IMR-90 (cell line): ENCODE results near the gene CACNA2D3. TPM values are rescaled to one million over a fixed set of nuclear protein-coding genes. Genes with fewer than 3 reads are reported as not detected.

Experiments used
- ATAC-seq: fragments of 200-7000 bp; cut with Tn5 transposase; 2 replicates; pipeline ENCODE4 v1.9.1; 2020; ENCODE audit warnings: low read depth, mild to moderate bottlenecking, moderate library complexity
- BruUV-seq: library from RNA; stranded (reverse); fragments of 400-500 nt; replicated peaks from 2 replicates; lab custom pipeline; 2021; lab: Mats Ljungman, UMichigan
- CTCF ChIA-PET: fragments of 300-600 bp; formaldehyde crosslinking; extraction: SDS; loops from one replicate; lab custom pipeline; 2021; ENCODE audit warnings: antibody characterized with exemption; lab: Yijun Ruan, JAX
- POLR2A ChIA-PET: fragments of 300-600 bp; sonication (Branson Sonifier 250); formaldehyde crosslinking; loops from one replicate; lab custom pipeline; 2022; ENCODE audit warnings: antibody characterized with exemption; ENCODE audit not compliant: unreplicated experiment; lab: Charles Lee
- DNase-seq: peaks from one replicate; pipeline ENCODE4 v3.0.0; 2013
- H2AFZ ChIP-seq: replicated peaks from 2 replicates; pipeline ENCODE3; 2013; ENCODE audit warnings: low read length, mild to moderate bottlenecking; ENCODE audit not compliant: poor library complexity
- H2AK5ac ChIP-seq: 2 replicates; pipeline ENCODE4 v1.6.1; 2013; ENCODE audit warnings: low read depth, low read length, inconsistent platforms
- H2AK9ac ChIP-seq: replicated peaks from 2 replicates; pipeline ENCODE3; 2013; ENCODE audit warnings: mild to moderate bottlenecking, low read depth, low read length, moderate library complexity; ENCODE audit not compliant: poor library complexity
- H2BK120ac ChIP-seq: 2 replicates; pipeline ENCODE4 v1.6.1; 2013; ENCODE audit warnings: low read depth, low read length, inconsistent platforms
- H2BK15ac ChIP-seq: 3 replicates; pipeline ENCODE4 v1.6.1; 2013; ENCODE audit warnings: low read depth, low read length, inconsistent platforms
- H2BK20ac ChIP-seq: 2 replicates; pipeline ENCODE4 v1.6.1; 2013; ENCODE audit warnings: low read depth, mild to moderate bottlenecking, inconsistent platforms, low read length, moderate library complexity
- H2BK5ac ChIP-seq: 2 replicates; pipeline ENCODE4 v1.6.1; 2013; ENCODE audit warnings: mild to moderate bottlenecking, low read depth, low read length, inconsistent platforms; ENCODE audit not compliant: poor library complexity, severe bottlenecking
- H3K14ac ChIP-seq: replicated peaks from 2 replicates; pipeline ENCODE4 v1.6.1; 2013; ENCODE audit warnings: low read depth, low read length, inconsistent platforms
- H3K18ac ChIP-seq: 2 replicates; pipeline ENCODE4 v1.6.1; 2013; ENCODE audit warnings: low read depth, low read length, control low read depth
- H3K23ac ChIP-seq: 2 replicates; pipeline ENCODE4 v1.6.1; 2013; ENCODE audit warnings: low read depth, low read length, inconsistent platforms
- H3K27ac ChIP-seq: 2 replicates; pipeline ENCODE4 v1.5.1; 2013; ENCODE audit warnings: mild to moderate bottlenecking, control low read depth, low read length; ENCODE audit not compliant: insufficient read depth
- H3K27me3 ChIP-seq: 2 replicates; pipeline ENCODE4 v1.6.1; 2013; ENCODE audit warnings: low read length; ENCODE audit not compliant: control insufficient read depth, insufficient read depth
- H3K36me3 ChIP-seq: 2 replicates; pipeline ENCODE4 v1.6.1; 2013; ENCODE audit warnings: low read length, mixed read lengths; ENCODE audit not compliant: control insufficient read depth, insufficient read depth
- H3K4ac ChIP-seq: 2 replicates; pipeline ENCODE4 v1.6.1; 2013; ENCODE audit warnings: low read depth, low read length, inconsistent platforms
- H3K4me1 ChIP-seq: 2 replicates; pipeline ENCODE4 v1.6.1; 2013; ENCODE audit warnings: low read length, mixed read lengths; ENCODE audit not compliant: control insufficient read depth, insufficient read depth
- H3K4me2 ChIP-seq: 2 replicates; pipeline ENCODE4 v1.6.1; 2013; ENCODE audit warnings: low read depth, mild to moderate bottlenecking, control low read depth, low read length, moderate library complexity
- H3K4me3 ChIP-seq: 2 replicates; pipeline ENCODE4 v1.5.1; 2013; ENCODE audit warnings: low read depth, mild to moderate bottlenecking, control low read depth, low read length, moderate library complexity; ENCODE audit not compliant: insufficient read depth
- H3K56ac ChIP-seq: 2 replicates; pipeline ENCODE4 v1.6.1; 2013; ENCODE audit warnings: low read length, inconsistent platforms; ENCODE audit not compliant: insufficient read depth; ENCODE audit errors: extremely low read depth
- H3K79me1 ChIP-seq, 2 experiments: 2 replicates each; pipeline ENCODE4 v1.6.1; 2013; ENCODE audit warnings: low read length in 2 of 2, inconsistent platforms in 1 of 2, low read depth in 1 of 2
- H3K9ac ChIP-seq: 2 replicates; pipeline ENCODE4 v1.6.1; 2013; ENCODE audit warnings: low read depth, low read length, control low read depth
- H3K9me1 ChIP-seq: 2 replicates; pipeline ENCODE4 v1.6.1; 2013; ENCODE audit warnings: low read length, inconsistent platforms; ENCODE audit not compliant: insufficient read depth
- H3K9me3 ChIP-seq: 2 replicates; pipeline ENCODE4 v1.6.1; 2013; ENCODE audit warnings: low read length; ENCODE audit not compliant: control insufficient read depth, insufficient read depth
- H4K20me1 ChIP-seq: 2 replicates; pipeline ENCODE4 v1.6.1; 2013; ENCODE audit warnings: low read length, inconsistent platforms; ENCODE audit not compliant: insufficient read depth
- H4K5ac ChIP-seq: 2 replicates; pipeline ENCODE4 v1.6.1; 2013; ENCODE audit warnings: mild to moderate bottlenecking, low read depth, low read length, control low read depth
- H4K8ac ChIP-seq, 2 experiments: 2 replicates each; pipeline ENCODE4 v1.6.1; 2013; ENCODE audit warnings: low read depth in 2 of 2, low read length in 2 of 2, control low read depth in 1 of 2, inconsistent platforms in 1 of 2
- H4K91ac ChIP-seq: 2 replicates; pipeline ENCODE4 v1.6.1; 2013; ENCODE audit warnings: low read depth, low read length, inconsistent platforms; ENCODE audit not compliant: insufficient read depth
- BHLHE40 ChIP-seq: fragments of 150-350 bp; IDR thresholded peaks from 2 replicates; pipeline ENCODE4 v1.6.1; 2016; ENCODE audit warnings: mild to moderate bottlenecking, low read depth, low read length
- CEBPB ChIP-seq: IDR thresholded peaks from 2 replicates; pipeline ENCODE4 v1.6.1; 2012; ENCODE audit warnings: low read depth, low read length, improper control_type of control experiment
- CHD1 ChIP-seq: IDR thresholded peaks from 2 replicates; pipeline ENCODE4 v1.6.1; 2012; ENCODE audit warnings: low read depth, low read length, improper control_type of control experiment
- CTCF ChIP-seq: conservative IDR thresholded peaks from 2 replicates; pipeline ENCODE4 v1.5.1; 2012; ENCODE audit warnings: mild to moderate bottlenecking, low read depth, low read length, improper control_type of control experiment
- FOS ChIP-seq: fragments of 150-350 bp; IDR thresholded peaks from 2 replicates; pipeline ENCODE4 v1.6.1; 2016; ENCODE audit warnings: low read depth, low read length
- MAFK ChIP-seq: IDR thresholded peaks from 2 replicates; pipeline ENCODE4 v1.6.1; 2012; ENCODE audit warnings: low read depth, low read length, improper control_type of control experiment
- MAZ ChIP-seq: IDR thresholded peaks from 2 replicates; pipeline ENCODE4 v1.6.1; 2012; ENCODE audit warnings: low read depth, mild to moderate bottlenecking, low read length, improper control_type of control experiment, moderate library complexity, borderline replicate concordance
- MXI1 ChIP-seq: IDR thresholded peaks from 2 replicates; pipeline ENCODE4 v1.6.1; 2012; ENCODE audit warnings: low read depth, mild to moderate bottlenecking, low read length, moderate library complexity, borderline replicate concordance
- POLR2A ChIP-seq: IDR thresholded peaks from 2 replicates; pipeline ENCODE4 v1.6.1; 2012; ENCODE audit warnings: mild to moderate bottlenecking, low read depth, low read length
- RCOR1 ChIP-seq: IDR thresholded peaks from 2 replicates; pipeline ENCODE4 v1.6.1; 2012; ENCODE audit warnings: mild to moderate bottlenecking, low read length, improper control_type of control experiment; ENCODE audit not compliant: insufficient replicate concordance
- RFX5 ChIP-seq: IDR thresholded peaks from 2 replicates; pipeline ENCODE4 v1.8.0; 2012; ENCODE audit warnings: low read depth, mild to moderate bottlenecking, low read length, moderate library complexity
- SMC3 ChIP-seq: fragments of 150-350 bp; IDR thresholded peaks from 2 replicates; pipeline ENCODE4 v1.6.1; 2016; ENCODE audit warnings: low read depth, mild to moderate bottlenecking, antibody characterized with exemption, low read length, moderate library complexity
- USF2 ChIP-seq: fragments of 150-350 bp; IDR thresholded peaks from 2 replicates; pipeline ENCODE4 v1.6.1; 2017; ENCODE audit warnings: mild to moderate bottlenecking, antibody characterized with exemption, low read length, low read depth
- WGBS, 2 experiments: methylation state at CpG; one replicate each; pipeline versions ENCODE4 v1.1.5 to v1.1.7; 2013; ENCODE audit warnings: missing lambda C conversion rate in 2 of 2; ENCODE audit not compliant: insufficient read length in 1 of 2; ENCODE audit errors: extremely low coverage in 2 of 2; 5-methylcytosine and 5-hydroxymethylcytosine counted together
- dilution Hi-C: fragments of 300-500 bp; cut with HindIII; formaldehyde crosslinking; loops from one replicate; pipeline ENCODE4 v1.14.3; 2018; ENCODE audit warnings: low sequenced_read_pairs; ENCODE audit not compliant: unreplicated experiment
- in situ Hi-C: fragments of 300-500 bp; cut with MboI; formaldehyde crosslinking; loops from 3 replicates; pipeline ENCODE4 v1.14.3; 2019; ENCODE audit warnings: low sequenced_read_pairs, inconsistent platforms, mixed read lengths
- intact Hi-C: fragments of 100-400 bp; cut with micrococcal nuclease; formaldehyde crosslinking; loops from 2 replicates; pipeline ENCODE4 v1.10.0; 2022
- polyA plus RNA-seq, 3 experiments: library from polyadenylated mRNA; depleted of rRNA; stranded (reverse); fragments of >200 nt; gene quantifications; 2 replicates each; pipeline ENCODE4 v1.2.3, GENCODE V29; 2012; ENCODE audit warnings: low replicate concordance in 1 of 3
- total RNA-seq: library from RNA; depleted of rRNA; stranded (reverse); fragments of >200 nt; gene quantifications from 2 replicates; pipeline ENCODE4 v1.2.3, GENCODE V29; 2012

Gene CACNA2D3
- total and polyA plus RNA-seq, 2 of the 4 experiments (the other 2 are of a cell fraction): 0.36 to 0.41 TPM

- TF ChIP-seq USF2: no peak
These were observed 866.7 kb downstream of the CACNA2D3 start (continued) for GRCh38 chr3:54988838-54989630.

GRCh38 chr3:54994111-54994513 is 871.8 kb downstream of the CACNA2D3 start:
- no peaks in the 10 kb centered on the region; the same call in 1 of the 2 replicates for H3K9me1 ChIP-seq
- no peak overlapping the region for H4K8ac ChIP-seq
- no peak overlapping the region for H3K27ac ChIP-seq
- H3K9ac ChIP-seq: no peak overlapping the region
- no peaks in the 10 kb centered on the region for H3K79me1 ChIP-seq
- H3K4me2 ChIP-seq: no peak overlapping the region
- H3K14ac ChIP-seq: no peak overlapping the region
- intact Hi-C loops (no loop called here), dilution Hi-C loops (no loop called here), in situ Hi-C loops (no loop called here)
- no peak overlapping the region; the same call in 1 of the 2 replicates for H3K4ac ChIP-seq
- POLR2A ChIA-PET: no interaction called here
- peaks cover 4% of the 10 kb centered on the region for H3K4me1 ChIP-seq
- H2BK120ac ChIP-seq: no peak overlapping the region
- no peak overlapping the region for H3K4me3 ChIP-seq
- H2AK9ac ChIP-seq: no peak overlapping the region
- H4K20me1 ChIP-seq: no peaks in the 10 kb centered on the region
- 0 out of 3 replicates have a peak overlapping the region, but pooled peaks have one; percentile 78 for H2BK15ac ChIP-seq
- CTCF ChIA-PET: no interaction called here
- no peak for ATAC-seq
- no TSS peak for BruUV-seq
- no peaks in the 10 kb centered on the region for H3K27me3 ChIP-seq
- H3K23ac ChIP-seq: no peak overlapping the region
- H2AFZ ChIP-seq: peak overlapping the region; percentile 47
- no peaks in the 10 kb centered on the region for H3K36me3 ChIP-seq
- H3K56ac ChIP-seq: no peak overlapping the region
- H4K91ac ChIP-seq: no peak overlapping the region; the same call in 1 of the 2 replicates
- no peak overlapping the region for H4K5ac ChIP-seq
- no peak for DNase-seq
- no peaks in the 10 kb centered on the region for H3K9me3 ChIP-seq
- H2BK5ac ChIP-seq: no peak overlapping the region
- H2AK5ac ChIP-seq: no peak overlapping the region; the same call in 1 of the 2 replicates
- H2BK20ac ChIP-seq: no peak overlapping the region
- WGBS, 2 experiments: no CpG with 5 or more reads among the region's 5 CpGs
- H3K18ac ChIP-seq: peak overlapping the region; percentile 42; the same call in 1 of the 2 replicates
- TF ChIP-seq MXI1: no peak
- no peak for TF ChIP-seq RCOR1
- no peak for TF ChIP-seq MAFK
- no peak for TF ChIP-seq POLR2A
- TF ChIP-seq CEBPB: no peak
- no peak for TF ChIP-seq RFX5
- TF ChIP-seq BHLHE40: no peak
- no peak for TF ChIP-seq CHD1
- no peak for TF ChIP-seq SMC3
- TF ChIP-seq USF2: no peak
- no peak for TF ChIP-seq FOS
- TF ChIP-seq CTCF: no peak
- no peak for TF ChIP-seq MAZ
